Stimulated activated CD4-positive, alpha-beta T cell treated with anti-CD3 and anti-CD28 coated beads, Interleukin-4, amount 100 ng/mL, for 48 hours (primary cell): ENCODE measurements around the gene MTG1.

Experiments
- DNase-seq, 2 donors: peaks; one replicate each; pipeline ENCODE4 v3.0.0-alpha.2; 2020; ENCODE audit warnings: low read depth in 2 of 2

The MTG1 gene

DNA sequence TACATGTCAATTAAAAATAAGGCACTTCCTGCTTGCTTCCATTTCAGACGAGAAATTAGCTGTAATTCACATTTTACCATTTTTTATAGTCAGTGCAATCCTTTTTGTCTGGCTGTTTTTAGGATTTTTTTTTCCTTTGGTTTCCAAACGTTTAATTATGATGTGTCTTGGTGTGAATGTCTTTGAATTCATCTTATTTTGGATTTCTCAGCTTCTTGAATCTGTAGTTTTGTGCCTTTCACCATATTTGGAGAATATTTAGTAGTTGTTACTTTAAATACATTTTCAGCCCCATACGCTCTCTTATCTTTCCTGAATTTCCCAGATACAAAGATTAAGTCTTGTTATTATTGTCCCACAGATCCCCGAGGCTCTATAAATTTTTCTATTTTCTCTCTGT, 57.4 kb downstream of the MTG1 start:
- DNase-seq: no peak

DNA sequence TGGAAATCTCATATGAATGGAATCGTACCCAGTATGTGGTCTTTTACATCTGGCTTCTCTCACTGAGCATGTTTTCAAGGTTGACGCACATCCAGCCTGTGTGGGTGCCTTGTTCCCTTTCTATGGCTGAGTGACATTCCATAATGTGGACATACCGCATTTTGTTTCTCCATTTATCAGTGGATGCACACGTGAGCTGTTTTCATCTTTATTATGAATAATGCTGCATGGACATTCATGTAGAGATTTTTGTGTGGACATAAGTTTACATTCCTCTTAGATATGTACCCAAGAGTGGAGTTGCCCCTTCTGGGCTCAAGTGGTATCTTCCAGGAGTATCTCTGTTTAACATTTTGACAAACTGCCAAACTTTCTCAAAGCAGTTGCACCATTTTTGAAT, 58.5 kb downstream of the MTG1 start:
- DNase-seq: no peak

DNA sequence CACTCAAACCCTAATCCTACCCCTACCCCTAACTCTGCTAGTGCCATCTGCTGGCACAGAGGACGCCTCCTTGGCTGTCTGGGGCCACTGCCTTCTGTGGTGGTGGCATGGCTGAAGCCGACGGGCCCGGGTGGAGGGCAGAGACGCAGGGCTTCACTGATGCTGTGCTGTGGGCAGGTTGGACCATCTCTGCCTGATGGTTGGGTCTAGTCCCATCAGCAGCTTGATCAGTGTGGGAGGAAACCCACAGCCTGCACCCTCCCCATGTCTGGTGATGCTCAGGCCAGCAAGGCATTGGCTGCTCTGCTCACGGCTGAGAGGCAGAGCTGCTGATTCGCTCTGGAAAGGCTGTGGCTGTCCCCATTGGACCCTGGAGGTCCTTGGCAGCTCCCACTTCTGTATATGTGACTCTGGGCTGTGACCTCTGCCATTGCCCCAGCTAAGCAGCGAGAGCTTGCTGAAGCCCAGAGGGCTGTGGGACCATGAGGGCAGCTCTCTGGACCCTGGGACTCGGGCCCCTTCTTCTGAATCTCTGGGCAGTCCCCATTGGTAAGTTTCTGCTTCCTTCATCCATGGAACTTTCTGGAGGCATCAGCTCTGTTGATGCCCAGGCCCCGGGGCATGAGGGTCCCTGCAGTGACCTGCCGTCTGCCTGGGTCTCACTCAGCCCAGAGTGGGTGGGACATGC, 59.7 kb downstream of the MTG1 start, which contains the start of gene SCART1:
Gene SCART1, plus strand, starts transcription at position 430 of the 688 bp plus-strand sequence. Its CDS starts 53 bp downstream, at position 483.
- DNase-seq: no peak

DNA sequence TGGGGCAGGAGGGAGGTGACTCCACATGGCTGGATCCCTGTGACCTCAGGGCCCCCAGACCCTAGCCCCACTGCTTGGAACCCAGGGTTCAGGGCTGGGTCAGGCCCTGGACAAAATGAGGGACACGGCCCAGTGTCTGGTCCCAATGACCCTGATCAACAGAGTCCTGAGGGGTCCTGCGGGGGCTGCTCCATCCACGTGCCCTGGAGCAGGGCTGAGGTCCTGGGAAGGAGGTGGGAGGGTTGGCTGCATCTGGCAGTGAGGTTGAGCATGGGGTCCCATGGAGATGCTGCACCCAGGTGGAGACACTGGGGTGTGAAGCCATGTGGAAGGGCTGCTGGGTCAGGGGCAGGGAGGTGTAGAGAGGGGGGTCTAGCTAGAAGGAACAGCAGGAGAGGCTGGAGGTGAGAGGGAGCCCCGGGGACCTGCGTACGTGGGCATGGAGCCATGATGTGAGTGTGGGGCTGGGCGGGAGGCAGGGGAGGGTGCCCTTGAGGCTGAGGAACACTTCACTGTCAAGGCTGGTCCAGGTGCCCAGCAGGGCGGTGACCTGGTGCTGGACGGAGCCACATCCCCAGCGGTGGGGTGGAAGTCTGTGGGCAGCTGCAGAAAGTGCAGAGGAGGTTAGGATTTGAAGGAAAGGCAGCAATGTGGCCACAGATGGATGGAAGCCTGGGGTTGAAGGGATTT, 60.4 kb downstream of the MTG1 start:
- DNase-seq: no peak

DNA sequence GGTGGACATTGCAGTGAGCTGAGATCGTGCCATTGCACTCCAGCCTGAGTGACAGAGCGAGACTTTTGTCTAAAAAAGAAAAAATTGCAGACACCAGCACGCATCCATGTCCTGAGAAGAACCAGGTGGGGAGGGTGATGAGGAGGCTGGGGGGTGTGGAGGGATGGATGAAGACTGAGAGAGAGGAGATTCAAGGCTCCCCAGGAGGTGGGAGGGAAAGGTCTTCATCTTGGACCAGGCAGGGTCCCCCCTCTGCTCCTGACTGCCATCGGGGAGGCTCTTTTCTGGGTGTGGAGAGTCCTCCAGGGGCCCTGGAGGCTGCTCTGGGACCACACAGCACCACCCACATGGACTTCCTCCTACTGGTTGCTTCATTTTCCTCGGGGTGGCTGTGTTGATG, 61.2 kb downstream of the MTG1 start:
- no peak for DNase-seq

DNA sequence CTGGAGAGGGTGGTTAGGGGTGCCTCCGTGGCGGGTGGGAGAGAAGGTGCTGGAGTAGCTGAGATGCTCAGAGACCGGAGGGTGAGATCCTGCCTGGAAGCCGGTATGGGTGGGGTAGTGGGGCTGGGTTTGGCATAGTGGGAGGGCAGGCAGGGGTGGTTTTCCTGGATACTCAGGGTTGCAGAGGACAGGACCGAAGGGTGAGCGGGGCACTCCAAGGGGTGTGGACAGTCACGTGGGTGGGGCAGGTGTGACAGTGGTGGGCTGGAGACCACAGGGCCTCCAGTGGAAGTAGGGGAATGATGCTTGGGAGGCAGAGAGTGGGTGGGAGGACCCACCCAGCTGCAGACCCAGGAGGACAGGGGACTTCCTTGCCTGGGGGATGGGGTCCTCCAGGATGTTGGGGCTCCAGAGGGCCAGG, 61.7 kb downstream of the MTG1 start:
- DNase-seq: no peak

DNA sequence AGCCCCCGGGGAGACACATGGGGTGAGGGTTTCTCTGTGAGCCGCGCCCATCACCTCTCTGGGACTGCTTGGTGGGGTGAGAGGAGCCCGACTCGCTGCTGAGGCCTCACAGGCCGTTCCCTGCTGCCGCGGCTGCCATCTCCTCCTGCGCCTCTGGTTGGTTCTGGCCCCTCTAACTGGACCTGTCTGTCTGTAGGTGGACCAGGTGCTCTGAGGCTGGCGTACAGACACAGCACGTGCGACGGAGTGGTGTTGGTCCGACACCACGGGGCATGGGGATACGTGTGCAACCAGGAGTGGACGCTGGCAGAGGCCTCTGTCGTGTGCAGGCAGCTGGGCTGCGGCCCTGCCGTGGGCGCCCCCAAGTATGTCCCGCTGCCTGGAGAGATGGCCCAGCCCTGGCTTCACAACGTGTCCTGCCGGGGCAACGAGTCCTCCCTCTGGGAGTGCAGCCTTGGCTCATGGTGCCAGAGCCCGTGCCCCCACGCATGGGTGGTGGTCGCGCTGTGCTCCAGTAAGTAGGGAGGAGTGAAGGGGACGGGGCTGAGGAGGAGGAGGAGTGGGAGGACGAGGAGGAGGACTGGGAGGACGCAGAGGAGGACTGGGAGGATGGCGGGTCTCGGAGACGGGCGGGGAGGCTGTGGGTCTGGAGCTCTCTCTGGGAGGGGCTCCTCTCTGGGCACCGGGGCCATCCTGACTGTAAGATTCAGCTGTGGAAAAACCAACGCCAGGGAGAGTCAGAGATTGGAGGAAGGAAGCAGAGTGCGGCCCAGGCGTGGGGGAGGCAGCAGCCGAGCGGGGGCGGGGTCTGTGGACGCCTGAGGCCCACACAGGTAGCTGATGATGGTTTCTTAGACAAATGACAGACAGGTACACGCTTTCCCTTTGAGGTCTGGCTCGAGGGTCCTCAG, 62.3 kb downstream of the MTG1 start:
- no peak for DNase-seq

DNA sequence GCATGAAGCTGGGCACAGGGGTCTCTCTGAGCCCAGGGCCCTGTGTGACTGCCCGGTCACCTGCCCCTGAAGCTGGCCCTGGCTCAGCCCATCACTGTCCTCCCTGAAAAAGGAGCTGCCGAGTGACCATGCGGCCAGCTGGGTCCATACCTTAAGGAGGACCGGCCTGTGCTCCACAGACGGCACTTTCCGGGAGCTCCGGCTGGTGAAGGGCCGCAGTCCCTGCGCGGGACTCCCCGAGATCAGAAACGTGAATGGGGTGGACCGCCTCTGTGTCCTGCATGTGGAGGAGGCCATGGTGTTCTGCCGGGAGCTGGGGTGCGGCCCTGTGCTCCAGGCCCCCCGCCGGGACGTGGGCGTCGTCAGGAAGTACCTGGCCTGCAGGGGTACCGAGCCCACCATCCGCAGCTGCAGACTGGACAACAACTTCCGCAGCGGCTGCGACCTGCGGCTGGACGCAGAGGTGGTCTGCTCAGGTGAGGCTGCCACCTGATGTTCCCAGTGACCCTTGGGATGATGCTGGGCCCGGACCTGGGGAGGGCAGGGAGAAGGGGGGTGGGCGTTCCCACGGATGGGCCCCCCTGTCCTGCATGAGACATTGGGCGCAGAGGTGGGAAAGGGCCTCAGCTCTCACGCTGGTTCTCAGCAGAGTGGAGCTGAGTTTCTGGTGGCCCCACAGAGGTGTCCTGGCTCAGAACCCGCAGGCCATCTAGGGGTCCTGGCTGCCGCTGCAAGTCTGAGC, 63.3 kb downstream of the MTG1 start:
- no peak for DNase-seq

DNA sequence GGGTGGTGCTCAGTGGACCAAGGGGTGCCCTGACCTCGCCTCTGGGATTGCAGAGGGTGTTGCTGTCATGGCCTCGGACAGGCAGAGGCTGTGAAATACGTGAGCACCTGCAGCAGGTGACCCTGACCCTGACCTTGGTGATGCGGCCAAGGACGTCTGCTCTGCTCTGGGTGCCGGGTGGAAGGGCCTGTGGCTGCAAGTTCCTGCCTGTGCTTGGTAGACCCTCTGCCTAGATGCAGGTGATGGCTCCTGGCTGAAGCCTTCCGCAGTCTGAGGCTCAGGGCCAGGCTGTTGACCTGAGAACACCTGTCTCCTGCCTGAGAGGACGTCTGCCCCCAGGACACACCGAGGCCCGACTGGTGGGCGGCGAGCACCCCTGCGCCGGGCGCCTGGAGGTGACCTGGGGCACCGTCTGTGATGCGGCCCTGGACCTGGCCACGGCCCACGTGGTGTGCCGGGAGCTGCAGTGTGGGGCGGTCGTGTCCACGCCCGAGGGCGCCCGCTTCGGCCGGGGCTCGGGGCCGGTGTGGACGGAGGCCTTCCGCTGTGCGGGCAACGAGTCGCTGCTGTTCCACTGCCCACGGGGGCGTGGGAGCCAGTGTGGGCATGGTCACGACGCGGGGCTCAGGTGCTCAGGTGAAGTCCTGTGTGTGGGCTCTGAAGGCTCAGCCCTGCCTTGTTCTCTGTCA, 64.2 kb downstream of the MTG1 start:
- DNase-seq: no peak

DNA sequence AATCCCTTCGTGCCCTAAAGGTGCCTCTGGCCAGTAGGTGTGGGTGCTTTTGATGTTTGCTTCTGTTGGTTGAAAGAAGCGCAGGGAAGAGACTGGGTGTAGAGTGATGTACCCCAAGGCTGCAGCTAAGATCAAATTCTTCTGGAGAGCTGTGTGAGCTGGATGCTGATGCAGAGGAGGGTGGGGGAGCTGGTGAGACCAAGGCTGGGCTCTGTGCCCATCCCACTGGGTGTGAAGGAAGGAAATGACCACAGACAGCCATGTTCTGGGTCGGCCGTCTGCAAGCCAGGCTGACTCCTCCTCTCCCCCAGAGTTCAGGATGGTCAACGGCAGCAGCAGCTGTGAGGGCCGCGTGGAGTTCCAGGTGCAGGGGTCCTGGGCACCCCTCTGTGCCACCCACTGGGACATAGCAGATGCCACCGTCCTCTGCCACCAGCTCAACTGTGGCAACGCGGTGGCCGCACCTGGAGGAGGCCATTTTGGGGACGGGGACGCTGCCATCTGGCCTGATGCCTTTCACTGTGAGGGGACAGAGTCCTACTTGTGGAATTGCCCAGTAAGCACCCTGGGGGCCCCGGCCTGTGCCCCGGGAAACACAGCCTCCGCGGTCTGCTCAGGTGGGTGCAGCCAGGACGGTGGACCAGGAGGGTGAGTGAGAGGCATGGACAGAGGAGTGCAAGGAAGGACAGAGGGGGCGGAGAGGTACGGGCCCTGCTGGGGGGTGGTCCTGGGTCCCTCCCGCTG, 64.9 kb downstream of the MTG1 start:
- DNase-seq: no peak

DNA sequence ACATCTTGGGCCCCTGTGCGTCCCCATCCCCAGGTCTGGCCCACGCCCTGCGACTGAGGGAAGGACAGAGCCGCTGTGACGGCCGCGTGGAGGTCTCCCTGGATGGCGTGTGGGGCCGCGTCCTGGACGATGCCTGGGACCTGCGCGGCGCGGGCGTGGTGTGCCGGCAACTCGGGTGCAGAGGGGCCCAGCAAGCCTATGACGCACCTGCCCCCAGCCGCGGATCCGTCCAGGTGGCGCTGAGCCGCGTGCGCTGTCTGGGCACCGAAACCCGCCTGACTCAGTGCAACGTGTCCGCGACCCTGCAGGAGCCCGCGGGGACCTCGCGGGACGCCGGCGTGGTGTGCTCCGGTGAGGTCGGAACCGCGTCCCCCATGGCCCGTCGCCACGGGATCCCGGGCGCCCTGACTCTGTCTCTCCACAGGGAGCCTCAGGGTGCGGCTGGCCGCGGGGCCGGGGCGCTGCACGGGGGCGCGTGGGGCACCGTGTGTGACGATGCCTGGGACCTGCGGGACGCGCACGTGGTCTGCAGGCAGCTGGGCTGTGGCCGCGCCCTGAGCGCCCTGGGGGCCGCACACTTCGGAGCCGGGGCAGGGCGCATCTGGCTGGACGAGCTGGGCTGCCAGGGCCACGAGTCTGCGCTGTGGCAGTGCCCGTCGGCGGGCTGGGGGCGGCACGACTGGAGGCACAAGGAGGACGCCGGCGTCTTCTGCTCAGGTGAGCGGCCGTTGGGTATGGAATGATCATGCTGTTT, 65.7 kb downstream of the MTG1 start:
- no peak for DNase-seq

DNA sequence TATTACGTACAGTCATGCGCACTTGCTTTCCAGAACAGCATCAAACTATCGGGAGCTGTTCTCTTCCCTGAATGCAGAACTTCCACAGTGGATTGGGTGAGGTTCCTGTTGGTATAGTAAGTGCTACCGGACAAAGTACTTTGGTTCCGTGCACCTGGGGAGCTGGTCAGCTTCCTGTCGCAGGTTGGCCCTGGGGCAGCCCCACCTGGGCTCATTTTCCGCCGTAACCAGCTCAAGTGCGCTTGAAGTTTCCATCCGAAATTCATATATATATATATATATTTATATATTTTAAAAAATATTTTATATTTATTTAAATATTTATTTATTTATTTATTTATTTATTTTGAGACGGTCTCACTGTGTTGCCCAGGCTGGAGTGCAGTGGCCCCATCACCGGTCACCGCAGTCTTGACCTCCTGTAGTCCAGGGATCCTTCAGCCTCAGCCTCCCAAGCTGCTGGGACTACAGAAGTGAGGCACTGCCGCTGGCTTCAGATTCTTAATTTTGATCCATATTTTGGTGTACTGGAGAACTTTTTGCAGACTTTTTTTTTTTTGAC, 66.3 kb downstream of the MTG1 start:
- DNase-seq: no peak

DNA sequence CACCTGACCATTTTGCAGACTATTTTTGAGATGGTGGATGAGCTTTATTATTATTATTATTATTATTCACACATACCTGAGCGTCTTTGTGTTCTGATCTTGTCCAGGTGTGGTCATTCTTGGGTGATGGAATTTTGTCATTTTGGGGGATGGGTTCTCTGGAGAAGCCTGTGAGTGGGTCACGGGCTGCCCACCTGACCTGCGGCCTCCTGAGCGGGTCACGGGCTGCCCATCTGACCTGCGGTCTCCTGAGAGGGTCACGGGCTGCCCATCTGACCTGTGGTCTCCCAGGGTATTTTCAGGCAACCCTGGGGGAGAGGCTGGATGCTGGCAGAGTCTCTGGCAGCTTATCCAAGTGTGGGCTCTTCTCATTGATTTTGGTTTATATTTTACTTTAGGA, 67.1 kb downstream of the MTG1 start:
- DNase-seq: no peak

DNA sequence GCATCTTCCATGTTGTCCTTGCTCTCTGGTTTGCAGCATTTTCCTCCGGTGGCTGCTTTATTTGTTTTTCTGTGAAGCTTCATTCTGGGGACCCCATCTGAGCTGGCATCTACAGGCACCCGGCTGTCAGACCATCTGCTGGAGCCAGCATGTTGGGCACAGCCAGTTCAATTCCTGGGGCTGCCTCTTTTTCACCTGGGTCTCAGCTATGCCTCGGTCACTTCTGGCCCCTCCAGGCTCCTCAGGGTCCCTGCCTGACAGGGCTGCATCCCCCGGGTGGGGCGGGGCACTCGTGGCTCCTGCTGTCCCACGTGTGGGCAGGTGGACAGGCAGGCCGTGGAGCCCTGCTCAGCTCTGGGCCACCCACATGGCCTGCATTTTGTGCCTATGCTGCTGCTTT, 67.9 kb downstream of the MTG1 start:
- DNase-seq: no peak

DNA sequence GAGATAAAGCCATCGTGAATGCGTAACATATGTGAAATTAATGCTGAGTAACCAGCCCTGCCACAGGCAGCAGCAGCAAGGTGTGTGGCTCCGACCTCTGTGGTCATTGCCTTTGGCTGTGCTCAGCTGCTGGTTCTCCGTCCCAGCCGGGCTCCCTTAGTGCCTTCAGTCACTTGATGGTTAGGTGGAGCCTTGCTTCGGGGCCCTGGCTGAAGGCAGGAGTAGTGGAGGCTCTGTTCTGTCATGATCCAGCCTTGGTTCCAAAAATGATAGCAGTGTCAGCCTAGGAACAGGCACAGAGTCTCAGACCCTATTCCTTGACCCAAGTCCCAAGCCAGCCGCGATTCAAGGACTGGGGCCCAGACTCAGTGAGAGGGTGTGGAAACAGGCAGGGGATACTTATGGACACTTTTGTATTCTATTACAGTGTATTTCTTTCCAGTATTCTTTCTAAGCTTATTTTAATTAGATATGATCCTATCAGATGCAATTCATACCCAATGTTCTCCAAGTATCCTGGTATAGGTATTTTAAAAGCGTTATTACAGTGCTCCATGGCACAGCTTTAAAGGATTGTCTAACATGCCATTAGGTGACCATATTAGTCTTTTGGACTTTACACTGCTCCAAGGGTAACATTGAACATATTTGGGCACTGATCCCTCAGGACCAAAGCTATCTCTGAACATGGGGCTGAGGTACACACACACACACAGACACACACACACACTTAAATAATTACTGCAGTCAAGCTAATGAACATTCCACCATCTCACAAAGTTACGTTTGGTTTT, 68.8 kb downstream of the MTG1 start:
- DNase-seq: no peak

DNA sequence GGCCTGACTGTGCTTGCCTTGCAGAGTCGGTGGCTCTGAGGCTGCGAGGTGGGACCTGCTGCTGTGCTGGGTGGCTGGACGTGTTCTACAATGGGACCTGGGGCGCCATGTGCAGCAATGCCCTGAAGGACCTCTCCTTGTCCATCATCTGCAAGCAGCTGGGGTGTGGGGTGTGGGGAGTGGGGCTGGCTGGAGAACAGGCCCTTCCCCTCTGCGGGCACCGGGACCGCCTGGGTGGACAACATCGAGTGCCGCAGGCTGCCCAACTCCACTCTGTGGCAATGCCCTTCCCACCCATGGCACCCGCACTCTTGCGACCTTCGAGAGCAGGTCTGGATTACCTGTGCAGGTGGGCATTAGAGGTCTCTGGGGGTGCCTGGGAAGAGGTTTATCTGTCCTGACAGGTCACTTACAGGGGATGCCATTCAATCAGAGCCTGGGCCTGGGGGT, 70.7 kb downstream of the MTG1 start:
- no peak for DNase-seq

DNA sequence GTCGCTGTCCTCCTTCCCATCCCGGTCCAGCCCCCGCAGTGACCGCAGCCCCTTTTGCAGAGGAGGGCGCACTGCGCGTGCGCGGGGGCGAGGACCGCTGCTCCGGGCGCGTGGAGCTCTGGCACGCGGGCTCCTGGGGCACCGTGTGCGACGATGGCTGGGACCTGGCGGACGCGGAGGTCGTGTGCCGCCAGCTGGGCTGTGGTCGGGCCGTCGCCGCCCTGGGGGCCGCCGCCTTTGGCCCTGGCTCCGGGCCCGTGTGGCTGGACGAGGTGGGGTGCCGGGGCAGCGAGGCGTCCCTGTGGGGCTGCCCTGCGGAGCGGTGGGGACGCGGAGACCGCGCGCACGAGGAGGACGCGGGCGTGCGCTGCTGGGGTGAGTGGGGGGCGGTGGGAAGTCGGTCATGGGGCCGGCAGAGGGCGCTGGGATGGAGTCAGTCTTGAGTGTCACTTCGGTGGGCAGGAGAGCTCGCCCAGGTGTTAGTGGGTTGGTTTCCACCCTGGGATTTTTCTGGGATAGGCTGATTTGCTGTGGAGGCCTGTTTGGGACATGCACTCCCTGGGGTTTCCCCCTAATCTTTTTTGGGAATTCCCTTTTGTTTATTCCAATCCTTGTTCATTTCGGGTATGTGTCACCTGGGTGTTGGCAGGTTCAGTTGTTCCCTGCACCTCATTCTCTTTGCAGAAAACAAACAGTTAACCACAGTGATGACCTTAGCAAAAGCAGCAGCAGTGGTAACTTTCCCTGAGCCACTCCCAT, 71.4 kb downstream of the MTG1 start:
- no peak for DNase-seq
